Activated T-helper 9 cell treated with anti-CD3 and anti-CD28 coated beads, Interleukin-2, amount 50 U/mL, for 16 hours (primary cell): ENCODE data around the gene TSEN54.

ENCODE experiments used
- DNase-seq: peaks from one replicate; pipeline ENCODE4 v3.0.0-alpha.2; 2020; ENCODE audit warnings: low read depth

Gene TSEN54

DNA sequence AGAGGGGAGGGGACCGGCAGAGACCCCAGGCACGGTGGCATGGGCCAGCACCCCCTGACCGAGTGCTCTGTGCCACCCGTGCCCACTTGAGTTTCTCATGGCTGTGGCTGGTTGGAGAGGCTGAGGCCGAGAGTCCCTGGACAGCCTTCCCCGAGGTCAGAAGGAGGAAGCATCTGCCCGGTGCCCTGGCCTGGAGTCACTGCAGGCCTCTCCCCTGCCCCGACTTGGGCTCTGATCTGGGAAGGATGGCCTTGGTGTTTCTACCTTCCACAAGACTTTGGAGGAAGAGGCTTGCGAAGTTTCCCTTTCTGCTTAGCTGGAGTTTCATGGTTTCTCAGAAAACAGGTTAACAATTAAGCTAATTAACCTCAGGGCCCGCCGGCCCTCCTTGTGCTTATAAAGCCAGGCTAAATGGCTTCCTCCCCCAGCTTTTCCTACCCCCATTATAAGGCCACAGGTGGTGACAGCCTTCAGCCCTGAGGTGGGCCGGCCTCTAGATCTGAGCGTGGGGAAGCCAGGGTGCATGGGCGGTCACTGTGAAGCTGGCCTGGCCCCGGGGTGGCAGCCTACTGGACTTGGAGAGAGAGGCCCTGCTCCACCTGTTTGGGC lies 26.5 kb downstream of the TSEN54 start:
- DNase-seq = no peak

- DNase-seq = no peak
Observed at GRCh38 chr17:75544250-75544649, 27.9 kb downstream of the TSEN54 start.

DNA sequence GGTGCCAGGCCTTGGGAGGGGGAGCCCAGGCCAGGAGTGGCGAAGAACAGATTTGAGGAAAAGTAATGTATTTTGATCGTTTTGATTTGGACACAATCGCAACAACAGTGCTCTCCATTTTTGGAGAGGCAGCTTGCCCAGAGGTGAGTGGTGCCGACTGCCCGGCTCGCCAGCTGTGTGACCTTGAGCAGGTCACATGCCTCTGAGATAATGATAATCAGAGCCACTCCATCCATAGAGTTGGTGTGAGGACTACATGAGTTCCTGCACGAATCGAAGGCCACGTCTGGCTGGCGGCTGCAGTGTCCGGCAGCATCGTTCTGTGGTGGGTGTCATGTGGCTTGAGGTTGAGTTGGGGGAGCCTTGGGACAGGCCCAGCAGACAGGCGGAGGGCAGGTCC lies 29.9 kb downstream of the TSEN54 start:
- no peak for DNase-seq

- no peak for DNase-seq
Observed at GRCh38 chr17:75547091-75547490, 30.8 kb downstream of the TSEN54 start.

DNA sequence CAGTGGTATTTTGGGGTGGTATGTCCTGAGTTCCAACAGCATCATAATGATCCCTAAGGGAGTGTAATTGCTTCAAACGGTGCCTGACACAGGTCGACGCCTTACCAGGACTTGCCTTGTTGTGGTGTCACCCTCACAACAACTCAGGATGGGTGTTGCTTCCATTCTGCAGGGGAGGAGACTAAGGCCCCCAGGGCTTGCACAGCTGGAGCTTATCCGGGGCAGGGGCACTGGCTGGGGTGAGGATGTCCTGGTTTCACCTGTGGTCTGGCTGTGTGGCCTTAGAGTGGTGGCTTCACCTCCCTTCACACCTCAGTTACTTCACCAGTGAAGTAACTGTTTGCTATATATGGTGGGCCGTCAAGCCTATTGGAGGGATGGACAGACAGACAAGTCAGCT lies 32.5 kb downstream of the TSEN54 start:
- DNase-seq = no peak

DNA sequence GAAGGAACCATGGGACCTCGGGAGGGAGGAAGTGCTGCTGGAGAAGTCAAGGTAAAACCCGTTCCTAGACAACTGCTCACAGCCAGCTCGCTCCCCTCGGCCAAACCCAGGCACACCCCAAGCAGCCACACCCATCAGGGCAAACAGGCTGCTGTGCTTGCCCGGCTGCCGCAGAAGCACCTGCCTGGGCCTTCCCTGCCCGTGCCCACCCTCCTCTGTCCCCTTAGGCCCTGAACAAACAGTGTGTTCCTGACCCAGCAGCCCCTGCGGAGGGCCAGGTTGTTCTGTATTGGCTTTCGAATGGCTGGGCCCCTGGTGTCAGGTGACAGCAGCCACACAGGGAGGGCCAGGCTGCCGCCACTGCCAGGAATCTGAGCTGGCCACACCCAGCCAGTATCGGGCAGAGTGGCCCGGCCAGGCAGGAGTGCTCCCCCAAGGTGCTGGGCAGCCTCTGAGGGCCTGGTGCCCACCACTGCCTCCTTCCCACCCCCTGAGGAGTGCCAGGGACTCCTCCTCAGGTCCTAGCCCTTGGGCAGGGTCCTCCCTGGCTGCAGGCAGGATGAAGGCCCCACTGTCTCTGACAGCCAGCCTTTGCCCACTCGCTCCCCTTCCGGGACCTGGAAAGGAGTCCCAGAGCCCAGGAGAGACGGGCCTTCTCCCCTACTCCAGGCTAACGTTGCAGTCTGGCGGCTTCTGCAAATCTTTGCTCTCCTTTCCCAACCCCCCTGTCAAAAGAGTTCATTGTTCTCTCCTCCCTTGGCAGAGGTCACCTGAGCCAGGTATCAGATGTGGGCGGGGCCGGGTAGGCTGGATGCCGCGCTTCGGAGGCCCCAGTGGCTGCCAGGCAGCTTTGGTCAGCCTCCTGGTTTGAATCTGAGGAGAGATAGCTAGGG lies 33.2 kb downstream of the TSEN54 start:
- no peak for DNase-seq

- DNase-seq = no peak
Observed at GRCh38 chr17:75550139-75550465, 33.8 kb downstream of the TSEN54 start.

DNA sequence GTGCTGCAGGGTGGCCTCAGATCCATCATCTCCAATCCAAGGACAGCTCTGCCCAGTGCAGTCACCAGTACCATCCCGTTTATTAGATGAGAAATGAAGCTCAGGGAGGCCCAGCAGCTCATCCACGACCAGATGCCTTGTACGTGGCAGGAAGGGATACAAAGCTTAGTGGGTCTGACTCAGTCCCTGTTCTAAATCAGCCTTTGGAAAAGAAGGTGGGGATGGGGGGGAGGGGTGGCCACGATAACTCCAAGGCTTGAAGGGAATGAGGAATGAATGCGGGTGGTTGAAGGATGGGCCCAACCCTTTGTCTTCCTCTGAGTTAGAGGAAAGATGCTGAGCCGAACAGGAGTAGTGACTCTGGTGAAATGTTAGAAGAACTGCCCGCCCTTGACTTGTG lies 34.9 kb downstream of the TSEN54 start:
- no peak for DNase-seq

DNA sequence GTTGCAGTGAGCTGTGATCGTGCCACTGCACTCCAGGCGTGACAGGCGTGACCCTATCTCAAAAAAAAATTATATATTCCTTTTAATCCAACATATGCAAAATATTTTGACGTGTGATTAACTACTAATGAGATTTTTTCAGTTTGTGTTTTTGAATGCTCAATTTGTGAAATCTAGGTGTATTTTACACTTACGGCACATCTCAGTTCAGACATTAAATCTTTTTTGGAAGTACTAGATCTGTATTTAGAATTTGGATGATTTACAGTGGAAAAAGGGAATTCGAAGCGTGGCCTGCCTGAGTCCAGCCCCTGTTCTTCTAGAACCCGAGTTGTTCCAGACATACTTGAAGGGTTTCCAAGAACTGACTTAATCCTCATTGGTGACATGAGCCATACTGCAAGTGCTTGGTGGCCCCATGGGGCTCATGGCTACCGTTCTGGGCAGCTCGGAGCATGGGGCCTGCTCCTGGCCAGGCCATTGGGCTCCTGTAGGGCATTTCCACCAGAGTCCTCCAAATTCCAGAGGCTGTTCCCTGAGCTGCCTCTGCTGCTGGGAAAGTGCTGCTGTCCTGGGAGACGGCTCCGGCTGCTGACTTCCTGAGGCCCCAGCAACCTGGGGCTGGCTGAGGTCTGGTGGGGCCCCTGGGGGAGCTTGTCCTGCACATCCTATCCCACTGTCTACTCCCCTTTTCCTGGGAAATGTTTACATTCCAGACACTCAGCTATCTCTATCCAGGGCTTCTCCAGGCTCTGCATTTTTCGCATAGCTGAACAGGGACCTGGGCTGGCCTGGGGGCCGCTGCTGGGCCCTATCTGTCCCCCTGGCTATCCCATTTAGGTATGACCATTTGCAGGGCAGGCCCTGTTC lies 36.3 kb downstream of the TSEN54 start:
- DNase-seq = no peak

- DNase-seq = no peak
Observed at GRCh38 chr17:75553295-75554110, 37.2 kb downstream of the TSEN54 start.

DNA sequence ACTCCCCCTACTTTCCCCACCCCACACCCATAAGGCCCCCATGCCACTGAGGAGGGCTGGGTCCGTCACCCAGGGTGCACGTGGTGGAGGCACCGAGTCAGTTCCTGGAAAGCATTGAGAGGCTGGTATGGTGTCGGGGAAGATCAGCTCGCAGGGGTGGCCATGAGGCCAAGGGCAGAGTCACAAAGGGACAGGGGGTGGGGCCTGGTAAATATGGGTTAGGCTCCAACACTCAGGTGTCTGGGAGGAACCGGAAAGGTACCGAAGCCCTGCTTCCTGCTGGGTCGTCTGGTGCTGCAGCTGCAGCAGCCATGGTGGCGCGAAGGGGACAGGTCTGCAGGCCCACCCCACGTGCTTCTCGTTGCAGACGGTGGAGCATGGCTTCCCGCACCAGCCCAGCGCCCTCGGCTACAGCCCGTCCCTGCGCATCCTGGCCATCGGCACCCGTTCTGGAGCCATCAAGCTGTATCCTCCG lies 39.4 kb downstream of the TSEN54 start:
- DNase-seq = no peak

DNA sequence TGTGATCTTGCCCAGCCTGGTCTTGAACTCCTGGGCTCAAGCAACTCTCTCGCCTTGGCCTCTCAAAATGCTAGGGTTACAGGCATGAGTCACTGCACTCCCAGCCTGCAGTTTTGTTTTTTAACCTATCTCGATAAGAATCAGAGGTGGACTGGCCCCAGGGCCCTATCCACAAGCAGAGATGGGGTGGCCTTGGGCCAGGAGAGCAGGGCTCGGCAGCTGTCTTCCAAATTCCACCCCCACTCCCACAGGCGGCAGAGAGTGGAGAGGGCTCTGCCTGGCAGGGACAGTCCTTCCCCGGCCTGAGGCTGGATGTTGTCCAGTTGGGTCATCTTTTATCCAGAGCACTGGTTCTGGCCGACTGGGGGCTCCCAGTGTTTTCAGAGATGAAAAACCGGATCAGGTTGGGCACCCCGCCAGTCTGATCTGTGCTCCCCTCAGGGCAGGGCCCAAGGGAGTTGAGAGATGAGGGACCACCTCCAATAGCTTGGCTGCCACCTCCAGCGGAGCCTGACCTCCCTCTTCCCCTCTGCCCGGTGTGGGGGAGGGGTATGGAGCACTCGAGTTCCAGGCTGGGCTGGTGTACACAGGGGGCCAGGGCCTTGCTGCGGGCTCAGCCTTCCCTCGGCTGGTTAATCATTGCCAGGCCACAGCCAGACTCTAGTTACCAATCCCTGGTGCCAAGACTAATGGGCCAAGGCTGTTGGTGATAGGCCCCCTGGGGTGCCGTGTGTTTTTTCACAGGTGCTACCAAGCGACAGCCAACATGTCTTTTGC lies 40.9 kb downstream of the TSEN54 start:
- no peak for DNase-seq

- DNase-seq = no peak
Observed at GRCh38 chr17:75557852-75558665, 41.7 kb downstream of the TSEN54 start.

DNA sequence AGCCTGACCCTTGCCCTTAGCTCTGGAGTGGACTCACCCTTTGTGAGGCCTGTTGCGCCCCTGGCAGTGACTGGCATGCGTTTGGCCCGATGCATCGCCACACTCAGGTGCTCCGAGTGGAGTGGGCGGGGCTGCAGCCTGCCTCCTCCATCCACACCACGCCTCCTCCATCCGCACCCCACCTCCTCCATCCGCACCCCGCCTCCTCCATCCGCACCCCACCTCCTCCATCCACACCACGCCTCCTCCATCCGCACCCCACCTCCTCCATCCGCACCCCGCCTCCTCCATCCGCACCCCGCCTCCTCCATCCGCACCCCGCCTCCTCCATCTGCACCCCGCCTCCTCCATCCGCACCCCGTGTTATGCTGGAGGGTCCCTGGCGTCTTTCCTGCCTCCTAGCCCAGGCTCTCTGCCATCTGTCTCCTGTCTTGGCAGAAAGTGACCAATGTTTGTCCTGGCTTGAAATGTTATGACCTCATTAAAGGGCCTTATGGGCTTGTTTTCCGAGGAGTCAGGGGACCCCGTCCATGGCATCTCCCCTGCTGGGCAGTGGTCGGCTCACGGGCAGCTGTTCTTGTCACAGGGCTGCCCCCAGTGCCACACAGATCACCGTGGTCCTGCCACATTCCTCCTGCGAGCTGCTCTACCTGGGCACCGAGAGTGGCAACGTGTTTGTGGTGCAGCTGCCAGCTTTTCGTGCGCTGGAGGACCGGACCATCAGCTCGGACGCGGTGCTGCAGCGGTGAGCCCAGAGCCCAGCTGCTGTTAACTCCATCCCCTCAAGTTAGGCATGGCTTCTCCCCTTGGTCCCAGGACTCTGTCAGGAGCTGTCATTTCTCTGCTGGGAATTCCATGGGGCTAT lies 42.6 kb downstream of the TSEN54 start:
- no peak for DNase-seq

GRCh38 chr17:75559958-75560533 lies 43.7 kb downstream of the TSEN54 start:
- no peak for DNase-seq

DNA sequence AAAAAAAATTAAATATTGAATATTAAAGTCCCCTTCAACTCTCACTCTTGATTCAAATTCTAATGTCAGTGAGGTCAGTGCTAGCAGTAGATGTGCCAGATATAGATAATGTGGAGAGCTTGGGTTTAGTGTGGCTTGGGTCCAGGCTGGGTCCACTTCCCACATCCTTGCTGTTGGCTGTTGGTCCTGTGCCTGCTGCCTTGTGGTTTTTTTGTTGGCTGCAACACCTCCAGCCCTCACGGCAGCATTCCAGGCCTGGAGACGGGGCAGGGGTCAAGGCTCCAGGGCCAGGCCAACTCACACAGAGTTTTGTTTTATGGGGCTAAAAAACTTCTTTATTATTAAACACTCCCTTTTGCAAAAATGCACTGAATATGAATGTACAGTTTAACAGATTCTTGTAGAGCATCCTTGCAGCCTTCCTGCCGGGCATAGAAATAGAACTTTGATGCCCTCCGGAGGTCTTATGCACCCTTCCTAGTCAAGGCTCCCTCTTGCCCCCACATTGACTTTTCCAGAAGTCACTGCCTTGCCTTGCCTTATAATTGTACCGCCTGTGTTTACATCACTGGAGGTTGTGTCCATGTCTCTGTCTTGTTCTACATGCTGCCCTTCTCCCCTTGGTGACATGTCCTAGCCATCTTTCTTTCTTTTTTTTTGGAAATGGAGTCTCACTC lies 45.7 kb downstream of the TSEN54 start:
- no peak for DNase-seq

DNA sequence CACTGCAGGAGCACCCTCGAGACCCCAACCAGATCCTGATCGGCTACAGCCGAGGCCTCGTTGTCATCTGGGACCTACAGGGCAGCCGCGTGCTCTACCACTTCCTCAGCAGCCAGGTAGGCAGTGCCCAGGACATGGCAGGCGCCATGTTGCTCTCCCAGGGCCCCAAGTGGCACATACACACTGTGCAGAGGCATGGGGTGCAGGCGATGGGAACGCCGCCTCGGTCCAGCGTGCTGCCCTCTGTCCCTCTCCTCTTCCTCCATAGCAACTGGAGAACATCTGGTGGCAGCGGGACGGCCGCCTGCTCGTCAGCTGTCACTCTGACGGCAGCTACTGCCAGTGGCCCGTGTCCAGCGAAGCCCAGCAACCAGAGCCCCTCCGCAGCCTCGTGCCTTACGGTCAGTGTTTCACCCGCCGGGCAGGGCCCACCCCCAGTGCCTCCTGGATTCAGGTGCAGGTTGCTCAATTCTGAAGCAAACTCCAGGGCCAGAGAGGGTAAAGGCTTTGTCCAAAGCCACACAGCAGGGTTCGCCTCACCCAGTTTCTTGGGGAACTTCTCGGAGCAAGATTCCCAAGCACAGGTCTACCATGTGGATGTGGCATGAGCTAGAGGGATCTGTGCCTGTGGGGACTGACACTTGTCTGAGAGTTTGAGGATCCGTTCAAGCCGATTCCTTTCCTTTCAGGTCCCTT lies 46.9 kb downstream of the TSEN54 start:
- no peak for DNase-seq

DNA sequence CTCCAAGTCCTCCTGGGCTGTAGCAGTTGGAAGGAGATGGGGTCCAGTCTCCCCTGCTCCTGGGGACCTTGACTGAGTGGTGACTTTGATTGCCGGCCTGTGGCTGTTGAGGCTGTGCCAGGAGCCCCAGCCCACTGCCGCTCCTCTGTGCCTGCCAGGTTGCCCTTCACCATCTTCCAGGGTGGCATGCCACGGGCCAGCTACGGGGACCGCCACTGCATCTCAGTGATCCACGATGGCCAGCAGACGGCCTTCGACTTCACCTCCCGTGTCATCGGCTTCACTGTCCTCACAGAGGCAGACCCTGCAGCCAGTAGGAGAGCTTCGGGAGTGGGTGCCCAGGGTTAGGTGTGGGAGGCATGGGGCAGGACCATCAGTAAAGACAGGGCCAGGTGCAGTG lies 47.9 kb downstream of the TSEN54 start:
- DNase-seq = no peak
